Type B pancreatic cell (in vitro differentiated cells): Measurements from ENCODE around the gene CRYGC. TPM values are rescaled to one million over a fixed set of nuclear protein-coding genes. Genes with fewer than 3 reads are reported as not detected.
A peak's percentile ranks its signal among the peaks of the same experiment; 100 is the strongest.

Source experiments
- DNase-seq: peaks from one replicate; pipeline ENCODE4 v3.0.0; 2021; ENCODE audit warnings: mixed read lengths; ENCODE audit not compliant: unreplicated experiment; ENCODE audit errors: extremely low spot score
- H3K27ac Mint-ChIP-seq: 2 replicates; pipeline ENCODE4 v1.8.0; 2021; ENCODE audit warnings: mild to moderate bottlenecking, mixed read lengths
- H3K27me3 Mint-ChIP-seq: 2 replicates; pipeline ENCODE4 v1.8.0; 2021; ENCODE audit warnings: mixed read lengths
- H3K36me3 Mint-ChIP-seq: 2 replicates; pipeline ENCODE4 v1.8.0; 2021; ENCODE audit warnings: mixed read lengths
- H3K4me1 Mint-ChIP-seq: one replicate; pipeline ENCODE4 v1.8.0; 2021; ENCODE audit warnings: mixed read lengths; ENCODE audit not compliant: unreplicated experiment
- H3K4me3 Mint-ChIP-seq: 2 replicates; pipeline ENCODE4 v1.8.0; 2021; ENCODE audit warnings: mild to moderate bottlenecking, mixed read lengths
- H3K9me3 Mint-ChIP-seq: 2 replicates; pipeline ENCODE4 v1.8.0; 2021; ENCODE audit warnings: mixed read lengths
- CTCF ChIP-seq: fragments of 200-600 bp; sonication (generic); conservative IDR thresholded peaks from 2 replicates; pipeline ENCODE4 v1.5.0; 2021; ENCODE audit warnings: antibody characterized with exemption, mild to moderate bottlenecking
- total RNA-seq: library from RNA; stranded (reverse); gene quantifications from 2 replicates; pipeline ENCODE4 v1.2.1, GENCODE V29; 2021; ENCODE audit warnings: low replicate concordance

CRYGC gene
- total RNA-seq, 1 donor from 2014 or later: not detected

DNA sequence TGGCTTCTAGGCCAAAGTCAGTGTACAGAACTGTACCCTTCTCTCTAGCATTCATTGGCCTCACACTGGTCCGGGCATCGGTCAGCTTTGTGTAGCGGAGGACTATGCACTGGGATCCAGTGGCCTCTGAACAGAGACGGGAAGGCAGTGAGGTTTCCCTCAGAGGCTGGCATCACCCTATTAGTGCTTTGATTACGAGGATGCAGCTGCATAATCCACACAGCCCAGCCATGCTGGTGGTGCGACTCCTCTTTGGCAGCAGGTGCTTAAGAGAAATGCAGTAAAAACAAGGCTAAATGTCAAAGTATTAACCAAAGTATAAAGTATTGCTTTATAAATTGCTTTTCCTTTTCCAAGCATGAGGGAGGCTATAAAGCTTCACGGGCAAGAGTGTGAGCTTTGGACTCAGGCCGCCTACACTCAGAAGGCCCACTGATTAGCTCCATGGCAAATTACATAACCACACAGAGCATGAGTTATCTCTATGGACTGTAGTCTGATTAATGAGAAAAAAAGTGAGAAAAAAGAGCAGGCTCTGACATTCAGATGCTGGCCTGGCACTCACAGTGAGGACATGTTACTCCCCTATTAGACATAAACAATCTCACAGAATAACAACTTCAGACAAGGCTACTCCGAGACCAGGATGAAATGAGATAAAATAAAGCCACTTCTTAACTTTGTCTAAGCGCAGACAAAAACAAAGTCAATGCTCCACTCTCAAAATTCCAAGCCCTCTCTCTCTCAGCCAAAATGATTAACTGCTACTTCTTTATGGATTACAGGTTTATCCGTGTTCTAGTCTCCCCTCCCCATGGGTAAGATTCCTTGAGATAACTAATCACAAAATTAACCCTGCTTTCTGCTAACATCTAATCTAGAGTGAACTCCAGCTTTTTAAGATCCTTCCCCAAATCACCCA lies 6.4 kb upstream of the CRYGC start:
- no peak for TF ChIP-seq CTCF
- H3K36me3 Mint-ChIP-seq: no peaks in the 10 kb centered on the region
- H3K27ac Mint-ChIP-seq: peak overlapping the region; percentile 61

GRCh38 chr2:208134928-208135586 lies 5.4 kb upstream of the CRYGC start:
- H3K27me3 Mint-ChIP-seq: no peaks in the 10 kb centered on the region
- H3K9me3 Mint-ChIP-seq: peaks cover 7% of the 10 kb centered on the region
- H3K36me3 Mint-ChIP-seq: no peaks in the 10 kb centered on the region
- no peak overlapping the region for H3K4me3 Mint-ChIP-seq
- no peak overlapping the region for H3K27ac Mint-ChIP-seq
- no peak for DNase-seq
- TF ChIP-seq CTCF: no peak
- H3K4me1 Mint-ChIP-seq: peaks cover 15% of the 10 kb centered on the region

More for the DNA sequence above, 6.4 kb upstream of the CRYGC start:
- H3K9me3 Mint-ChIP-seq: peaks cover 7% of the 10 kb centered on the region
- no peak overlapping the region for H3K4me3 Mint-ChIP-seq
- H3K27me3 Mint-ChIP-seq: no peaks in the 10 kb centered on the region
- DNase-seq: no peak
- peaks cover 5% of the 10 kb centered on the region for H3K4me1 Mint-ChIP-seq

DNA sequence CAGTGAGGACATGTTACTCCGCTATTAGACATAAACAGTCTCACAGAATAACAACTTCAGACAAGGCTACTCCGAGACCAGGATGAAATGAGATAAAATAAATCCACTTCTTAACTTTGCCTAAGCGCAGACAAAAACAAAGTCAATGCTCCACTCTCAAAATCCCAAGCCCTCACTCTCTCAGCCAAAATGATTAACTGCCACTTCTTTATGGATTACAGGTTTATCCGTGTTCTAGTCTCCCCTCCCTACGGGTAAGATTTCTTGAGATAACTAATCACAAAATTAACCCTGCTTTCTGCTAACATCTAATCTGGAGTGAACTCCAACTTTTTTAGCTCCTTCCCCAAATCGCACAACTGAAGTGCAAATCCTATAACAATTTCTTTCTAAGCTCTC lies 1.1 kb upstream of the CRYGC start:
- TF ChIP-seq CTCF: no peak
- Mint-ChIP-seq H3K27ac (no peak overlapping the region), H3K9me3 (no peaks in the 10 kb centered on the region), H3K27me3 (no peaks in the 10 kb centered on the region), H3K36me3 (no peaks in the 10 kb centered on the region), H3K4me3 (peak overlapping the region; percentile 4), H3K4me1 (peaks cover 19% of the 10 kb centered on the region)
- no peak for DNase-seq

DNA sequence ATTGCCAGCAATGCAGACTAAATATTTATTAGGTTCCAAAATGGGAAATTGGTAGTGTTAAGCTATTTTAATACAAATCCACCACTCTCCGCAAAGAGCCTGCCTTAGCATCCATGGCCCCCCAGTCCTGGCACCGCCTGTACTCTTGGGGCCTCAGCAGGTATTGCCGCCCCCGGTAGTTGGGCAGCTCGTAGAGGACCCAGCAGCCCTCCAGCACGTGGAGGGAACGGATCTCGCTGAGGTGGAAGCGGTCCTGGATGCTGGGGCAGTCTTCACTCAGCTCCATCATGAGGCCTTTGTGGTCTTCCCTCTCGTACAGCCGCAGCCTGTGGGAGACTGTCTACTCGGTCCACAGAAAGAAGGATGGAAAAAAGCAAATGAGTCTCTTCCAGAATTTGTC lies 1.5 kb downstream of the CRYGC start:
- DNase-seq: no peak
- H3K9me3 Mint-ChIP-seq: no peaks in the 10 kb centered on the region
- peaks cover 19% of the 10 kb centered on the region for H3K4me1 Mint-ChIP-seq
- no peak overlapping the region for H3K4me3 Mint-ChIP-seq
- H3K36me3 Mint-ChIP-seq: no peaks in the 10 kb centered on the region
- H3K27ac Mint-ChIP-seq: no peak overlapping the region
- H3K27me3 Mint-ChIP-seq: peaks cover 4% of the 10 kb centered on the region
- no peak for TF ChIP-seq CTCF

- no peaks in the 10 kb centered on the region for H3K9me3 Mint-ChIP-seq
- H3K4me1 Mint-ChIP-seq: peaks cover 15% of the 10 kb centered on the region
- no peak overlapping the region for H3K27ac Mint-ChIP-seq
- no peaks in the 10 kb centered on the region for H3K36me3 Mint-ChIP-seq
- no peak for TF ChIP-seq CTCF
- H3K4me3 Mint-ChIP-seq: no peak overlapping the region
- no peak for DNase-seq
- peaks cover 4% of the 10 kb centered on the region for H3K27me3 Mint-ChIP-seq
Observed at GRCh38 chr2:208127090-208127489, 2.5 kb downstream of the CRYGC start.
